ENCODE measurements around the gene WNT2. TPM values are rescaled to one million over a fixed set of nuclear protein-coding genes. Genes with fewer than 3 reads are reported as not detected.

Gene WNT2
- total RNA-seq, 1 donor from 2014 or later: 0.86 TPM

Other genes with a start within 250 kb of the WNT2 start
- gene ASZ1, start 104.4 kb upstream of the WNT2 start, total RNA-seq: not detected
- 1.1 TPM for gene CFTR, start 157.0 kb upstream of the WNT2 start, total RNA-seq